NCI-H1092 (cell line): ENCODE results near the gene CCDC73.
"Not testable (repeated sequence)": the region's sequence is repeated elsewhere in the genome, so short reads cannot be mapped to it uniquely, and the experiment has no call there.

Source experiments
- DNase-seq: peaks from one replicate; lab custom pipeline; 2025; lab: John Stamatoyannopoulos, UW

Gene CCDC73

GRCh38 chr11:32705309-32706033 lies 89.0 kb downstream of the CCDC73 start:
- DNase-seq = no peak

GRCh38 chr11:32704775-32705174 lies 89.7 kb downstream of the CCDC73 start:
- DNase-seq = no peak

GRCh38 chr11:32704261-32704660 lies 90.2 kb downstream of the CCDC73 start:
- no peak for DNase-seq

GRCh38 chr11:32701616-32702015 lies 92.8 kb downstream of the CCDC73 start:
- no peak for DNase-seq

- DNase-seq = no peak
These were observed 95.9 kb downstream of the CCDC73 start for GRCh38 chr11:32698579-32698978.

GRCh38 chr11:32671051-32671450 lies 123.4 kb downstream of the CCDC73 start:
- no peak for DNase-seq

GRCh38 chr11:32659672-32660071 lies 134.8 kb downstream of the CCDC73 start:
- no peak for DNase-seq

- DNase-seq = no peak
These were observed 135.6 kb downstream of the CCDC73 start for GRCh38 chr11:32658639-32659406.

GRCh38 chr11:32643526-32643925 lies 150.9 kb downstream of the CCDC73 start:
- DNase-seq = no peak

- no peak for DNase-seq
These were observed 153.1 kb downstream of the CCDC73 start for GRCh38 chr11:32641361-32641760.

- no peak for DNase-seq
These were observed 158.6 kb downstream of the CCDC73 start for GRCh38 chr11:32635819-32636218.

GRCh38 chr11:32630844-32631243 lies 163.6 kb downstream of the CCDC73 start:
- DNase-seq = no peak

GRCh38 chr11:32616903-32617302 lies 177.6 kb downstream of the CCDC73 start:
- no peak for DNase-seq

- no peak for DNase-seq
These were observed 179.0 kb downstream of the CCDC73 start for GRCh38 chr11:32615422-32615821.

GRCh38 chr11:32613500-32614151 lies 180.8 kb downstream of the CCDC73 start:
- no peak for DNase-seq

GRCh38 chr11:32610797-32611352 lies 183.6 kb downstream of the CCDC73 start:
- no peak for DNase-seq

GRCh38 chr11:32608826-32609225 lies 185.6 kb downstream of the CCDC73 start:
- DNase-seq = not testable (repeated sequence)

- DNase-seq = no peak
These were observed 188.2 kb downstream of the CCDC73 start for GRCh38 chr11:32606220-32606619.

GRCh38 chr11:32602657-32603415 lies 191.6 kb downstream of the CCDC73 start:
- no peak for DNase-seq

- no peak for DNase-seq
These were observed 196.5 kb downstream of the CCDC73 start for GRCh38 chr11:32597921-32598320.

- not testable (repeated sequence) for DNase-seq
These were observed 198.3 kb downstream of the CCDC73 start for GRCh38 chr11:32596114-32596513.

GRCh38 chr11:32594272-32594671 lies 200.2 kb downstream of the CCDC73 start:
- no peak for DNase-seq
